Epidermal melanocyte (primary cell): ENCODE results near the gene MAP4K1.
"Not testable (repeated sequence)": the region's sequence is repeated elsewhere in the genome, so short reads cannot be mapped to it uniquely, and the experiment has no call there.

ENCODE experiments used
- DNase-seq: peaks from one replicate; pipeline ENCODE4 v3.0.0; 2011; ENCODE audit warnings: low spot score; ENCODE audit not compliant: insufficient read length

MAP4K1 gene

DNA sequence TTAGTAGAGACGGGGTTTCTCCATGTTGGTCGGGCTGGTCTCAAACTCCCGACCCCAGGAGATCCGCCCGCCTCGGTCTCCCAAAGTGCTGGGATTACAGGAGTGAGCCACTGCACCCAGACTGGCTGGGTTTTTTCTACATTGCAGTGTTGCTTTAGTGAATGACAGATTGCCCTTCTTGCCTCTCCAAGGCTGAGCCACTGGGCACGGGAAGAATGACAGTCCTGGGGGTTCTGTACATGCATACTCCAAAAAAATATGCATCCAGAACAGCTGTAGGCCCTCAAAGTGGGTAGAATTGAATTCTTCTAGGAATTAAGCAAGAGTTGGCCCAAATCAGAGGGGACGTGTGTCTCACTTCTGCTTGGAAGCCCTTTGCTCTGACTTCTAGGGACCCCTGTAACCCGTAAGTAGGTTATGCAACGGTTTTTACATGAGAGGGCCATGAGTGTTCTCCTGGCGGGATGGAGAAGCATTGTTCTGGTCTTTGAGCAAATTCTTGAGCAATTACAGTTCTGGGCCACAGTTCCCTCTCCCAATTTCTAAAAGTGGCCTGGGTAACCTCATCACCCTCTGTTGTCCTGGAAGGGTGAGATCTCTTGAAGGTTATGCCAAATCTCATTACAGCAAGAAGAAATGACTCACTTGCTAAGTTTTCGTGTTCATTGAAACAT is 33.3 kb upstream of the MAP4K1 start:
- no peak for DNase-seq

DNA sequence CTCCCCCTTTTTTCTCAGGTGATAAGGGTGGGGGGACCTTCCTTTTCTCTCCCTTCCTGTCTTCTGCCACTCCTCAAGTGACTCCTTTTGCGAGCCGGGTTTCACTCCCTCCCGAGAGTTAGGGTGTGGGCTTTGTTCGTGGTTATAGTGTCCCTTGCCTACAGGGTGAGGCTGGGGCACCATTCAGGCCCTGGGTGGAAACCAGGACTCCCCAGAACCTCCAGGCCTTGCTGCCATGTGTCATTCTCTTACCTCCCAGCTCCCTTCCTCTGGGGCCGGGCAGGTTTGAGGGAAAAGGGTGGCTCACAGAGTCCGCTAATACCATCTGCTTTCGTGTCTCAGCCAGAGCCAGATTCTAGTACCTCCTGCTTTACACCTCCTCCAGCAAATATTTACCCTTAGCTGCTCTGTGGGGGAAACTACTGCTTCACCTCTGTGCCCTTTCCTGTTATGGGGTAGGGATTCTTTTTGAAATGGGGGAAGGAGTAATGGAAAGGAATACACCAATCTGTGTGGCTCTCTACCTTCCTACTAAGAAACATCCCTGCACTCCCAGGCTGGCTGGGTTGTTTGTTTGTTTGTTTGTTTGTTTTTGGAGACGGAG is 32.5 kb upstream of the MAP4K1 start:
- no peak for DNase-seq

DNA sequence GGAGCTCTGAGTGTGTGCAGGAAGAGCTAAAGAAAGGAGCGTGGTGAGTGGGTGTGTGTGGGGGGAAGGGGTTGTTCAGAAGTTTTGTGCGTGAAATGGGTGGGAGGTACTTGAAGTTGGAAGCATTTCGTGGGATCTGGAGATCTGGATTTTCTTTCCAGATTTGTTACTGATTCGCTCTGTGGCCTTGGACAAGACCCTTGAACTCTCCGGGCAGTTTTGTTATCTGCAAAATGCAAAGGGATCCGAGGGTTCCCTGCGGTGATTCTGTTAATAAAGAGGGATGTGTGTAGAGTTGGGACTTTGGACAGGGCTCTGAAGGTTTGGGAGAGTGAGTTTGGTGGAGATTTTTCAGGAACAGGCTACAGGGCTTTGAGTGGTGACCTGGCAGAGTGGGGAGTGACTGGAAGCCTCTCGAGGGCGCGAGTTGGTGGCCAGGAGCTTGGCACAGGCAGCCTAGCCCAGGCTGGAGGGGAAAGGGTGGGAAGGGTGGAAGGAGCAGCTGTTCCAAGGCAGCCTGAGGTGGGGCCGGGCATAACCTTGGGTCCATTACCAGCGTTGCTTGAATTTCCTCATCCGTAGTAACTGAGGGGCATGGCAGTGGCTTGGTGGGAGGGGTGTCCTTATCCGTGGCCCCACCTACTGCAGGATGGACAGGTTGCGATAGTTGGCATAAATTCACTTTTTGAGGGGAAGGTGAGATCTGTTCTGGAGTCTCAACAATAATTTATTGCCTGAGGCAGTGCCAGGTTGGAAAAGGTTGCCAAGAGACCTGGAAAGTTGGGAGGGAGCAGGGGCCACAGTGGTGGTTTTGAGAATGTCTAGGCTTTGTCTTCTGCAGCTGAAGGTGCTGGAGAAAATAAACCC is 31.8 kb upstream of the MAP4K1 start:
- no peak for DNase-seq

DNA sequence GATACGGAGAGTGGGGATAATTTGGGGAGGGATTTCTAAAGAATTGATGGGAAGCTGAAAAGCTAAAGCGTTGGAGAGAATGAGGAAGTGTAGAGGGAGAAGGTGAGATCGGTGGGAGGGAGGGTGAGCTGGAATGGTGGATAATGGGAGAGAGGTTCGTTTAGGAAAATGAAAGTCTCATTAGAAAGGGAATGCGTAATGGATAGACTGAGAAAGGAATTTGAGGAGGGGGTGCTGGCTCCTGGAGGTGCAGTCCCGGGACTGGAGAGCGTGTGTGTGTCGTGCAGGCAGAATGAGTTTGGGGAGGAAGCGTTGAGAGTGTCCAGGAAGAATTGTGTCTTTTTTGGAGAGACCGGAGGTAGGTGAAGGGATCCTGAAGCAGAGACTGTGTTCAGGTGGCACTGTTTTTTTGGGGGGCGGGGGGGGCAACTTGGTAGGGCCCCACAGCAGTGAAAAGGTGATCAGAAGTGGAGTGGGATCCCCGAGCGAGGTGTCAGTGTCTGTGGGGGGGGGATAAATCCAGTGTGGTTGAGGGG is 31.1 kb upstream of the MAP4K1 start:
- no peak for DNase-seq

DNA sequence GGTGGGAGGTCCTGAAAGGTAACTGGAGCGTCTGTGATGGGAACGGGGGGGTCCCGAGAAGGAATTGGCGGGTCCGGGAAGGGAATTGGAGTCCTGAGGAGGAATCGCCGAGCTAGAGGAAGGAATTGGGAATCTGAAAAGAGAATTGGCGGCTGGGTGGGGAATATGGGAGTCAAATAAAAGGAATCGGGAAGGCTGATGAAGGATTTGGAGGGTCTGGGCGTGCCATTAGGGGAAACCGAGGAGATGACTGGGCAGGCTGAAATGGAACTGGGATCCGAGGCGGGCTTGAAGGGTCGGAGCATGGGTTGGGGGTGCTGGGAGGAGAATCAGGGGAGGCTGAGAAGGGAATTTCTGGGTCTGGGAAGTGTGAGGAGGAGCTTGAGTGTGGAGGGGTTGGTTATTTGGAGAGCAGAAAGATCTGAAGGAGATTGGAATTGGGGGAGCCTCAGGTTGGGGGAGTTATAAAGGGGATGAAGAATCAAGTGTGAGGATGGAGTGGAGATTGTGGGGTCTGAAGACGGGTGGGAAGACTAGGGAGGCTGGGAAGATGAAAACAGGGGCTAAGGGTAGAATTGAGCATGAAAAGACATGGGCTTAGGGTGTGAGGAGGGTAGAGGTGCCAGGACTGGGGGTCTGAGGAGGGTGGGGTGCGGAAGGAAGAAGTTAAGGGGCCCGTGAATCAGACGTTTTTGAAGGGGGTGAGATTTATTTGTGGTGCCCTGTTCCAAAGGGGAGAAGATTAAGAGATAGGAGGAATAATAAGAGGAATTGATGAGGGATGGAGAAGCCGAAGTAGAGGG is 30.4 kb upstream of the MAP4K1 start:
- DNase-seq = no peak

DNA sequence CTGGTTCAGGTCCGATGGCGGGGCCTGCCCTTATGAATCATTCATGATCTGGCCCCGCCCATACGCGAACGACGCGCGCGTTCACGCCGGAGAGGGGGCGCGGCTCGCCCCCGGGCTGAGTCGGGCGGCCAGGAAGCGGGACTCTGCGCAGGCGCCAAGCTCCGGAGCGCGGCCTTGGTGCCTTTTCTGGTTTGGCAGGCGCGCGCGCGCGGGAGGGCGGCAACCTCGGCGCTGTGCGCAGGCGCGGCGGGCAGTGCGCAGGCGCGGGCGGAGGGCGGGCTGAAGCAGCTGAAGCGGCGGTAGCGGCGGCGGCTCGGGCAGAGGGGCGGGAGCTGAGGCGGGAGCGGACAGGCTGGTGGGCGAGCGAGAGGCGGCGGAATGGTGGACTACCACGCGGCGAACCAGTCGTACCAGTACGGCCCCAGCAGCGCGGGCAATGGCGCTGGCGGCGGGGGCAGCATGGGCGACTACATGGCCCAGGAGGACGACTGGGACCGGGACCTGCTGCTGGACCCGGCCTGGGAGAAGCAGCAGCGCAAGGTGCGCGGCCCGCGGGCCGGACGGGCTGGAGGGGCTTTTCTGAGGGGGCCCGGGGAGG is 29.7 kb upstream of the MAP4K1 start, which contains the start of gene ACTN4:
Gene ACTN4 (plus strand): TSS at position 282 of the 598 bp plus-strand sequence. CDS start 97 bp downstream, at position 379.
- peak; percentile 92 for DNase-seq

DNA sequence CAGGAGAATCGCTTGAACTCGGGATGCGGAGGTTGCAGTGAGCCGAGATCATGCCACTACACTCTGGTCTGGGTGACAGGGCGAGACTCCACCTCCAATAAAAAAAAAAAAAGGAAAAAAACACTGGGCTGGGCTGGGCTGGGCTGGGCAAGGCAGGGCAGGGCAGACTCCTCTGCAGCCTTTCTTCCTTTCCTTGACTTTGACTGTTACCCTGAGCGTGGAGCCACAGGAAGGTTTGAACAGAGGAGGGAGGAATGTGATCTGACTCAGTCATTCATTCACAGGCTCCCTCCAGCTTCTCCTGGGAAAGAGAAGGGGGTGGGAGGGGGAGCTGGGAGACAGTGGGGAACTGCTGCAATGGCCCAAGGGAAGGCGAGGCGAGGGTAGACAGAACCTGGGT is 27.0 kb upstream of the MAP4K1 start:
- no peak for DNase-seq

DNA sequence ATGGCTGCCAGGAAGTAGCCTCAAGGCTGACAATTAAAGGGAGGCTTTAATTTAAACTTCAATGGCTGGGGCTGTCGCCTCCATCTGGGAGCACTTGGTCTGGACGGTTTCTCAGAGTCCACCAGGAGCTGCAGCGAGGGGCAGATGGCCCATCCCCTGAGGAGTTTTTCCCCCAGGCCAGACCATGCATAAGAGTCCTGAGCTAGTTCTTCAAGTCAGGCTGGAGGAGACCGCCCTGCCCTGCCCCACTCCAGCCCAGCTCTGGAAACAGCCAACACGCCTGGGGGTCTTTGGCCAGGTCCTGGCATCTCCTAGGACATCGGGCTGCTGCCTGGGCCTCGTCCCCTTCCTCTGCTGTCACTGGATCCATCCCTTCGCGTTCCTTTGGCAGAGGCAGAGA is 24.4 kb upstream of the MAP4K1 start:
- DNase-seq = no peak

DNA sequence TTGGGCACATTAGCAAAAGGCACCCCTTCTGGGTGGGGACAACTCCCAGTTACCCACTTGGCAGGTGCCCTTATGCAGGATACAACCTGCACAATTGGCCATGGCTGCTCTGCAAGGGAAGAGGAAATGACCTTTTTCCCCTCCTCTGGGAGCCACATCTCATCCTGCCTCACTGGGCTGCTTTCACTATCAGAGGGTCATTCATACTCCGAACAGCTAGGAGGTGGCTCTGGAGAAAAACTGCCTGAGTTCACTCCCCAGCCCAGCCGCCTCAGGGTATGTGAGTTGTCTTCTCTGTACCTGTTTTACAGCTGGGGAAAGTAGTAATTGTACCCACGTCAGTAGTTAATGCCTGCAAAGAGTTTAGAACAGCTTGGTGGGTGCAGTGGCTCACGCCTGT is 22.6 kb upstream of the MAP4K1 start:
- DNase-seq = no peak

DNA sequence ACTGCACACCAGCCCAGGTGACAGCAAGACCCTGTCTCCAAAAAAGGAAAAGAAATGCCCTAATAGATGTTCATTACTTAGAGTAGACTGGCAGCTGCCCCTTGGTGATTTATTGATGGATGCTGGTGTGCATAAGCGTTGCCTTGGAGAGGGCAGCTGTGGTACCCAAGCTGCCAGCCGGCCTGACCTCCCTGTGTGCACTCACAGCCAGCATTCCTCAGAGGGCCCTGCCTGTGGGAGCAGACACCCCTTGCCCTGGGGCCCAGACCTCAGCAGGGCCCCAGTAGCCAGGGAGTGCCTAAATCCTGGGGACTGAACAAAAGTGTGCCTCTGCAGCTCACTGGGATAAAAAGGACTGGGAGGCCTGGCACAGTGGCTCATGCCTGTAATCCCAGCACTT is 21.9 kb upstream of the MAP4K1 start:
- DNase-seq = no peak

DNA sequence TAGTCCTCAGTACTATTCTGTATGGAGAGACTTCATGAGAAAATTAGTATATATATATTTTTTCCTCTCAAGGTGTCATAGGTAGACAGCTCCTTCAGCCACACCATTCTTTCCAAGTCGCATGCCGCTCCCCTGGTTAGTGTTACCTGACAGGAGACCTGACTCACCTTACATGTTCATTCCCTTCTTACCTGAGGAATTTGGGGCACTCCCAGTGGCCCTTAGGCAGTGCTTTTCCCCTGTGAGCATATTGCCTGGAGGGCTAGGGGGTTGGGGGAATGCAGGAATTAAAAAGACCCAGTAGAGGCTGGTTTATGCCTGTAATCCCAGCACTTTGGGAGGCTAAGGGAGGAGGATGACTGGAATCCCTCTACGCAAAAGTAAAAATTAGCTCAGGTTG is 20.7 kb upstream of the MAP4K1 start:
- DNase-seq = no peak

DNA sequence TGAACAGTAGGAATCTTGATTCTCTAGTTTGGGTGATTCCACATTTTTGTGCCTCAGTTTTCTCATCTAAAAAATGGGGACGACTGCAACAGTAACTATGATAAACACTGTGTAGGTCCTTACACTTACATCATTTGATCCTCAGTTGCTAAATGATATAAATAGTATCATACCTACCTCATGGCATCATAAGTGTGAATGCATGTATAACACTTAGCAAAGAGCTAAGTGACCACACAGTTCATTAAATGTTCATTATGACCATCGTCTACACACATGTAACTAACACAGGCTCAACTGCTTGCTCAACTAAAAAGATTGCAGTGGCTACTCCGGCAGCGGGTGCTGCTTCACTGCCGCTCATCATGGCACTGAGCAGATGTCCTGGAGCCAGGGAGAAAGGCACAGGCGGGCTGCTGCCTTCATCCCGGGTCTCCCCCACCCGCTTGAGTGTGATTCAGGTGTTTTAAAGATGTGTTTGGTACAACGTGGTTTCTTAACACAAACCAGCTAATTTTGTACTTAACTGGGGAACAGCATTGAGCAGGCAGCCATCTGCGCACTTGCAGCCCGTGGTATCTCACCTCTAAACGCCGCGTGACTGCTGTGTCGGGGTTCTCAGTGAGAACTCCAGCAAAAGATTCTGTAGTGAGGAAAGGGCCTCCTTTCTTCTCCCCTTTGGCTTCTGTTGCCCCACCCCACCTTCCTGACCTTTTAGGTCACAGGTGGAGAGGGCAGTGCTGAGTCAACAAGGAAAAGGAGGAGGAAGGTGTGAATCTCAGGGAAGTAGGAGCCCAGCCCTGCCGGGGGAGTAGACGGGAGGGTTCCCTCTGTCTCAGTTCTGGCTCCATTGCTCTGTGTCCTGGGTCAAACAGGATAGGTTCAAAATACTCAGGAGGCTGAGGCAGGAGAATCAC is 18.0 kb upstream of the MAP4K1 start:
- no peak for DNase-seq

DNA sequence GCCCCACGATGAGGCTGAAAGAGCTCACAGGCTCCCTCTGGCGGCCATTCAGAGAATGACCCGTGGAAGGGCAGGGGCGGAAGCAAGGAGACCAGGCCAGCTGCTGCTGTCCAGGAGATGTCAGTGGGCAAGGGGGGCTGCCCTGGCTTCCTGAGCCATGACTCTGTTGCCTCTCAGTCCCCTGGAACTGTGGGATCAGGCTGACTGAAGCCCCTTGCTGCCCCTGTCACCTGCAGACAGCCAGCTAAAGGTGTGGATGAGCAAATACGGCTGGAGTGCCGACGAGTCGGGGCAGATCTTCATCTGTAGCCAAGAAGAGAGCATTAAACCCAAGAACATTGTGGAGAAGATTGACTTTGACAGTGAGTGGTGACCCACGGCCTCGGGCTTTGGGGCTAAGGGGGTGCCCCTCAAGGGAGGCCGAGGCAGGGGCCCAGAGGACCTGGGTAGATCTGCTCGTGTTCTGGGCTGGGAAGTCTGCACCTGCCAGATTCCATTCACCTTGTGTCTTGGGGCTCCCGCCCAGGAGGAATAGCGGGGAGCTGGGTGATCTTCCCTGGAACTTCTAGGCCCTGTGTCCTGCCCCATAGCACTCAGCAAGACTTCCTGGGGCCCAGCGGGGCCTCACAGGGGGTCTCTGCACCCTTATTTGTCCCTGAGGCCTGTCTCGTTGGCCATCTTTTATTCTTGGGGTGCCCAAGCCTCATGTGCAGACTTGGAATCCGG is 17.2 kb upstream of the MAP4K1 start:
- DNase-seq = peak; percentile 71

DNA sequence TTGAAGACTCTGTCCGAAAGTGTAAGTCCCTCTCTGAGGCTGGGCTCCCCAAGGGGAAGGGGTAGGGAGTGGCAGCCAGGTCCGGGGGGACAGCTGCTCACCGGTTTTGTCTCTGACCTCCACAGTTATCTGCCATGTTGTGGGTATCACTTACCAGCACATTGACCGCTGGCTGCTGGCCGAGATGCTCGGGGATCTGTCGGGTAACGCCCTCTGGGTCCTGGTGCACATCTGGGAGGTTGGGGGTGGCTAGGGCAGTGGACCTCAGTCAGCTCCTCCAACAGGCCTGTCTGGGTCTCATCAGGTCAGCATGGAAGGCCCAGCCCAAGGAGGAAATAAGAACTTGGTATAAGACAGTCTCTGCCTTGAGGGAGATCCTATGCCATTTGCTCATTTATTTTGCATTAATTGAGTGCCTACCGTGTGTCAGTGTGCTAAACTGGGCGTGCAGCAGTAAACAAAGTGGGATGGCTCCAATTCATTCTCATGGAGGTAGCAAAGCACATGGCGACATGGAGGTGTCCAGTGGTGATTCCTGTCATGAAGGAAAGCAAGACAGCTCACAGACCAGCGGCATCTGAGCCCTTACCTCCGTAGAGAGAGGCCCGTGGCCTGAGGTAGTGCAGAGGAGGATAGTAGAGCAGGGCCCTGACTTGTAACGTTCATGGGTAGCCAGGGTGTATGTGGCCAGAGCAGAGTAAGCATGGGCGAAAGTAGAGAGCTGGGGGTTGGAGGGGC is 14.9 kb upstream of the MAP4K1 start:
- DNase-seq = no peak

DNA sequence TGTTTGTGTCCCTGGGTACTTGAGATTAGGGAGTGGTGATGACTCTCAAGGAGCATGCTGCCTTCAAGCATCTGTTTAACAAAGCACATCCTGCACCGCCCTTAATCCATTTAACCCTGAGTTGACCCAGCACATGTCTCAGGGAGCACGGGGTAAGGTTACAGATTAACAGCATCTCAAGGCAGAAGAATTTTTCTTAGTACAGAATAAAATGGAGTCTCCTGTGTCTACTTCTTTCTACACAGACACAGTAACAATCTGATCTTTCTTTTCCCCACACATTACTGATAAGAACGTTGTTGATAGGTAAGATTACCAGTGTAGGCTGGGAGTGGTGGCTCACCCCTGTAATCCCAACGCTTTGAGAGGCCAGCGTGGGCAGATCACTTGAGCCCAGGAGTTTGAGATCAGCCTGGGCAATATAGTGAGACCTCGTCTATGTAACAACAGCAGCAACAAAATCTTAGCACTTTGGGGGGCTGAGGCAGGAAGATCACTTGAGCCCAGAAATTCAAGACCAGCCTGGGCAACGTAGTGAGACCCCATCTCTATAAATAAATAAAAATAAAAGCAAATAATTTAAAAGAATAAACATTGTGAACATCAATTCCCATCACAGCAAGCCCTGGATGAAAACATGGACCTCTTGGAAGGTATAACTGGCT is 14.2 kb upstream of the MAP4K1 start:
- DNase-seq = not testable (repeated sequence)

DNA sequence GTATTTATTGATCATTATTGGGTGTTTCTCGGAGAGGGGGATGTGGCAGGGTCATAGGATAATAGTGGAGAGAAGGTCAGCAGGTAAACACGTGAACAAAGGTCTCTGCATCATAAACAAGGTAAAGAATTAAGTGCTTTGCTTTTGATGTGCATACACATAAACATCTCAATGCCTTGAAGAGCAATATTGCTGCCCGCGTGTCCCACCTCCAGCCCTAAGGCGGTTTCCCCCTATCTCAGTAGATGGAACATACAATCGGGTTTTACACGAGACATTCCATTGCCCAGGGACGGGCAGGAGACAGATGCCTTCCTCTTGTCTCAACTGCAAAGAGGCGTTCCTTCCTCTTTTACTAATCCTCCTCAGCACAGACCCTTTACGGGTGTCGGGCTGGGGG is 13.5 kb upstream of the MAP4K1 start:
- DNase-seq = not testable (repeated sequence)

DNA sequence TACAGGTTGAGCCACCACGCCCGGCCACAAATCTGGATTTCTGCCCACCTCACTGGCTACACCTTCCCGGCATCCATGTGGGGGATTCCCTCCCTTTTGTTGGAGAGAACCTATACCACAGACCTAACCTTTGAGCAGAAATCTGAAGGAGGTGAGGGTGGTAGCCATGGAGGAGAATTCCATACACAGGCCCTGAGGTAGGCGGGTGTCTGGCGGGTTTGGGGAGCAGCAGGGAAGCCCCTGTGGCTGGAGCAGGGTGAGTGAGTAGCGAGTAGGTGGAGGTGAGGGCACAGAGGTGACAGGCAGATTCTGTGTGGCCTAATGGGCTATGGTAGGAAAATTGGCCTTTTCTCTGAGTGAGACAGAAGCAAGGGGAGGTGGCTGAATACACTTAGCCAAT is 11.8 kb upstream of the MAP4K1 start:
- no peak for DNase-seq

DNA sequence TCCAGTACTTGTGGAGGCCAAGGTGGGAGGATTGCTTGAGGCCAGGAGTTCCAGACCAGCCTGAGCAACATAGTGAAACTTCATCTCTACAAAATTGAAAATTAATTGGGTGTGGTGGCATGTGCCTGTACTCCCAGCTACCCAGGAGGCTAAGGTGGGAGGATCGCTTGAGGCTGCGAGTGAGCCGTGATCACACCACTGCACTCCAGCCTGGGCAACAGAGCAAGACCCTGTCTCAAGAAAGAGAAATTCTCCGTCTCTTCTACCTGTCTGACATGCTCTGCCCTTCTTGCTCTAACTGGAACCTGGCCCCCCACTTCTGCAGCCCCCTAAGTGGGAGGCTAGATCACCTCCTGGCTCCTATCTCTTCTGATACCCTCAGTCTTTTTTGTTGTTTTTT is 8.6 kb upstream of the MAP4K1 start:
- no peak for DNase-seq
